ENCODE results near the gene PAQR4. TPM values are rescaled to one million over a fixed set of nuclear protein-coding genes. Genes with fewer than 3 reads are reported as not detected.

The PAQR4 gene
- total RNA-seq, 4 donors from 2014 or later: 1.9 to 6.4 (median 4.1) TPM

DNA sequence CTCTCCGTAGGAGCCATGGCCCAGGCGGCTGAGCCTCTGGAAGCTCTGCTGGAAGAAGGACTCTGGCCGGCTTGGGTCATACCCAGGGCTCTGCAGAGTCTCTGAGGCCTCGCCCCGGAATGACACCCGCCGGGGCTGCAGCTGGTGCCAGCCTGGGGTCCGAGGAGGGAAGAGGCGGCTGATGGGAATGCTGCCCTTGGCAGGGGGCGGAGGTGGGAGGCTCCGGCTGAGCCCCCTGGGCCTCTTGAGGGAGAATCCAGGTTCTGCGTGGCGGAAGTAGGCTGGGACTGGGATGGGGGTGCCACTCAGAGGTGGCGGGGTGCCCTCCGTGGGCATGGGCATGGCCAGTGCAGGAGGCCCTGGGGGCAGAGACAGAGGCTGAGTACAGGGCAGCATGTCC, 7.5 kb downstream of the PAQR4 start:
- no peak for TF ChIP-seq EP300 (IDR thresholded peaks at IDR 0.05)
- TF ChIP-seq, protein P1, sequence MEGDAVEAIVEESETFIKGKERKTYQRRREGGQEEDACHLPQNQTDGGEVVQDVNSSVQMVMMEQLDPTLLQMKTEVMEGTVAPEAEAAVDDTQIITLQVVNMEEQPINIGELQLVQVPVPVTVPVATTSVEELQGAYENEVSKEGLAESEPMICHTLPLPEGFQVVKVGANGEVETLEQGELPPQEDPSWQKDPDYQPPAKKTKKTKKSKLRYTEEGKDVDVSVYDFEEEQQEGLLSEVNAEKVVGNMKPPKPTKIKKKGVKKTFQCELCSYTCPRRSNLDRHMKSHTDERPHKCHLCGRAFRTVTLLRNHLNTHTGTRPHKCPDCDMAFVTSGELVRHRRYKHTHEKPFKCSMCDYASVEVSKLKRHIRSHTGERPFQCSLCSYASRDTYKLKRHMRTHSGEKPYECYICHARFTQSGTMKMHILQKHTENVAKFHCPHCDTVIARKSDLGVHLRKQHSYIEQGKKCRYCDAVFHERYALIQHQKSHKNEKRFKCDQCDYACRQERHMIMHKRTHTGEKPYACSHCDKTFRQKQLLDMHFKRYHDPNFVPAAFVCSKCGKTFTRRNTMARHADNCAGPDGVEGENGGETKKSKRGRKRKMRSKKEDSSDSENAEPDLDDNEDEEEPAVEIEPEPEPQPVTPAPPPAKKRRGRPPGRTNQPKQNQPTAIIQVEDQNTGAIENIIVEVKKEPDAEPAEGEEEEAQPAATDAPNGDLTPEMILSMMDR (IDR thresholded peaks at IDR 0.05): no peak
- no peak for TF ChIP-seq POLR2AphosphoS5 (IDR thresholded peaks at IDR 0.05)
- no peak for TF ChIP-seq POLR2A (IDR thresholded peaks at IDR 0.05)
- peaks cover 44% of the 10 kb centered on the region for H3K27me3 ChIP-seq
- H3K4me1 ChIP-seq: peaks cover 0 to 21% (median 5%) of the 10 kb centered on the region in 3 donors
- H3K36me3 ChIP-seq: no peaks in the 10 kb centered on the region
- ATAC-seq: no peak
- WGBS, 2 donors (ENCODE audit: low coverage in 1 of 2): 80% methylated on average over 1 of the region's 15 CpGs; no CpG with 5 or more reads in 1 of the 2 donors
- no peaks in the 10 kb centered on the region for H3K9me3 ChIP-seq
- no peak overlapping the region for H3K27ac ChIP-seq
- H3K4me3 ChIP-seq: no peak overlapping the region

DNA sequence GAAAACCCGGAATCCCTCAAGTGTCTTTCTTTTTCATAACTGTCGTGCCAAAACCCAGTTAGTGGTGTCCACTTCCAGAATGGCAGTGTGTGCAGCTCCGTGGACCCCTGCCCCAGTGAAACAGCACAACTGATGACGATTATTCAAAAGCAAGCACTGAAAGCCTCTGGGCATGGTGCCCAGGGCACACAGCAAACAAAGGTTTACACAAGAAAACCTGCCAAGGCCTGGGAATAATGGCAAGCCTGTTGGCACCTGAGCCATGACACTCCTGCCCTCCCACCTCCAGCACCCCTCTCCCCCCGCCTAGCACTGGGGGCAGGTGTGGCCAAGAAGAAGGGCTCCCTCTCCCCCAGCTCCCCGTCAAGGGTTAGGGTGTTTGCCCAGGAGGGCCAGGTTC, 8.3 kb downstream of the PAQR4 start:
- Histone ChIP-seq H3K27ac (no peak overlapping the region), H3K4me1 (peaks cover 0 to 21% (median 5%) of the 10 kb centered on the region in 3 donors), H3K36me3 (no peaks in the 10 kb centered on the region), H3K9me3 (no peaks in the 10 kb centered on the region), H3K27me3 (peaks cover 43% of the 10 kb centered on the region), H3K4me3 (no peak overlapping the region)
- 94% methylated on average over 3 of the region's 6 CpGs; no CpG with 5 or more reads in 1 of the 2 donors for WGBS, 2 donors (ENCODE audit: low coverage in 1 of 2)
- TF ChIP-seq POLR2AphosphoS5 (IDR thresholded peaks at IDR 0.05) (no peak), POLR2A (IDR thresholded peaks at IDR 0.05) (no peak), EP300 (IDR thresholded peaks at IDR 0.05) (no peak)
- TF ChIP-seq, protein P1 (IDR thresholded peaks at IDR 0.05): no peak
- ATAC-seq: no peak

DNA sequence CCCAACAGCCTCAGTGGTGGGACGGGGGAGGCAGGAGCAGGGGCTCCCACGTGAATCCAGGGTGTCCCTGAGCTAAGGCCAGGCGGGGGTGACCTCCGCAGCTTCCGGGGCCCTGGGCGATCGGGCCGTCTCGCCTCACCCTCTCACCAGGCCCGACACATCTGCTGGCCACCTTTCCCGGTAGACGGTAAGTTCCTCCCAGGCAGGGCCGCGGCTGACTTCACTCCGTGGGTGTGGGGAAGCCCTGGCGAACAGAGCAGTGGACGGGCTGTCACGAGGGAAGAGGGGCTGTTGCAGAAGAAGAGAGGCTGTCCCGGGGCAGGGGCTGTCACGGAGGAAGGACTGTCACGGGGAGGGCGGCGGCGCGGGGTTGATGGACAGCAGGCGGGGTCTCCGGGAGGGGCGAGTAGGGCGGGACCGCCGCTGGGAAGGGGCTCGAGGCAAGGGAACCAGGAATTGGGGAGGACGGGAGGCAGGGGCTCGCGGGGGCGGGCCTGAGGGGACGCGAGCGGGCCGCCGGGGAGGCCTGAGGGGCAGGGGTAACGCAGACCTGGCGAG, 10.6 kb downstream of the PAQR4 start:
- H3K27me3 ChIP-seq: peaks cover 43% of the 10 kb centered on the region
- no peak for TF ChIP-seq POLR2AphosphoS5 (IDR thresholded peaks at IDR 0.05)
- TF ChIP-seq EP300 (IDR thresholded peaks at IDR 0.05): no peak
- TF ChIP-seq POLR2A (IDR thresholded peaks at IDR 0.05): no peak
- TF ChIP-seq, protein P1 (IDR thresholded peaks at IDR 0.05): no peak
- peaks cover 0 to 34% (median 8%) of the 10 kb centered on the region in 3 donors for H3K4me1 ChIP-seq
- H3K9me3 ChIP-seq: no peaks in the 10 kb centered on the region
- peak overlapping the region in 1 of 4 donors; percentile 92 for H3K27ac ChIP-seq
- 20% methylated on average over 5 of the region's 43 CpGs; no CpG with 5 or more reads in 1 of the 2 donors for WGBS, 2 donors (ENCODE audit: low coverage in 1 of 2)
- ATAC-seq: no peak
- peak overlapping the region; percentile 63 to 82 for H3K4me3 ChIP-seq
- H3K36me3 ChIP-seq: no peaks in the 10 kb centered on the region

DNA sequence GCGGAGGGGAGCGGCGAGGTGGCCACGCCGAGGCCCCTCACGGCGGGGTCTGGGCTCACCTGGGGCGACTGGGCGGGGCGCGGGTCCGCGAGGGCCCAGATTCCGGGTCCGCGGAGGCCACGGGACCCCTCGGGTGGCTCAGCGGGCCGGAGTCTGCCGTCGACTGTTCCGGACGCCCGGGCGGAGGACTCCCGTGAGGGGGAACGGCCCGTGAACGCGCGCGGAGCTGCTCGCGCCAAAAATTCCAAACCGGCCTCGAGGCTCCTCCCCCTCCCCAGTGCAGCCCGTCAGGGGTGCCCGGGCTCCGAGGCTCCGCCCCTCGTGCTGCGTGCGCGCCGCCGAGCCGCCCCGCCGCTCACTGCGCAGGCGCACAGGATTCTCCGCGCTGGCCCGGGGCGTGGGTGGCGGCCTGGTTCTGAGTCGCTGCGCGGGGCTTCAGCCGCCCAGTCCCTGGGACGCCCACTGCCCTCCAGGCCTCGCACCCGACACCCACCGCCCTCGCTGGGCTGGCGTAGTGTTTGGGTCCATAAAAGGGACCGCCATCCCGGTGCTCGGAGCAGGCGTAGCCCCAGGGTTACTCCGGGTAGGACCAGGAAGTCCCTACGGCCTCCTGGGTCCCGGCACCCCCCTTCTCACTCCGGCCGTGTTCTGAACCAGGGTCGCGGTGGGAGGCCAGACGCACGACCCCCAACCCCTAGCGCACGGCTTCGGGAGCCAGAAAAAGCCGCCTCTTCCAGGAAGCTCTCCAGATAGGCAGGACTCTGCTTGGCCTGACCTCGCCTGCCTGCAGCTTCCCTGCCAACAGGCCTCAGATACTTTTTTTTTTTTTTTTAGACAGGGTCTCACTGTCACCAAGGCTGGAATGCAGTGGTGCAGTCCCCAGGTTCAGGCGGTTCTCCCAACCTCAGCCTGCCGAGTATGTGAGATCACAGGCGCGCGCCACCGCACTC, 11.4 kb downstream of the PAQR4 start, which contains the start of gene PKMYT1:
TSS of gene PKMYT1 (minus strand) at position 220 of the 950 bp plus-strand sequence. CDS start 789 bp downstream, outside the sequence.
- peaks cover 43% of the 10 kb centered on the region for H3K27me3 ChIP-seq
- H3K4me3 ChIP-seq: peak within 1 kb of the TSS; percentile 63 to 82
- H3K9me3 ChIP-seq: no peaks in the 10 kb centered on the region
- H3K4me1 ChIP-seq: peaks cover 0 to 38% (median 8%) of the 10 kb centered on the region in 3 donors
- peak; percentile 96 for ATAC-seq
- no peaks in the 10 kb centered on the region for H3K36me3 ChIP-seq
- TF ChIP-seq, protein P1 (IDR thresholded peaks at IDR 0.05): peak in 1 of 4 experiments; percentile 19
- TF ChIP-seq POLR2AphosphoS5 (IDR thresholded peaks at IDR 0.05) (peak; percentile 95), POLR2A (IDR thresholded peaks at IDR 0.05) (peak; percentile 94 to 95), EP300 (IDR thresholded peaks at IDR 0.05) (no peak)
- WGBS, 2 donors (ENCODE audit: low coverage in 1 of 2): 39% methylated on average over 3 of the region's 91 CpGs; no CpG with 5 or more reads in 1 of the 2 donors
- H3K27ac ChIP-seq: peak within 1 kb of the TSS; percentile 60 to 92 (median 90)

All from gastroesophageal sphincter (tissue), 4 donors.